Measurements from ENCODE around the gene UBE2R2. TPM values are rescaled to one million over a fixed set of nuclear protein-coding genes. Genes with fewer than 3 reads are reported as not detected.
"Not testable (repeated sequence)": the region's sequence is repeated elsewhere in the genome, so short reads cannot be mapped to it uniquely, and the experiment has no call there.

UBE2R2 gene
- total and polyA plus RNA-seq, 2 experiments from 2014 or later = 39.8 to 41.4 TPM

DNA sequence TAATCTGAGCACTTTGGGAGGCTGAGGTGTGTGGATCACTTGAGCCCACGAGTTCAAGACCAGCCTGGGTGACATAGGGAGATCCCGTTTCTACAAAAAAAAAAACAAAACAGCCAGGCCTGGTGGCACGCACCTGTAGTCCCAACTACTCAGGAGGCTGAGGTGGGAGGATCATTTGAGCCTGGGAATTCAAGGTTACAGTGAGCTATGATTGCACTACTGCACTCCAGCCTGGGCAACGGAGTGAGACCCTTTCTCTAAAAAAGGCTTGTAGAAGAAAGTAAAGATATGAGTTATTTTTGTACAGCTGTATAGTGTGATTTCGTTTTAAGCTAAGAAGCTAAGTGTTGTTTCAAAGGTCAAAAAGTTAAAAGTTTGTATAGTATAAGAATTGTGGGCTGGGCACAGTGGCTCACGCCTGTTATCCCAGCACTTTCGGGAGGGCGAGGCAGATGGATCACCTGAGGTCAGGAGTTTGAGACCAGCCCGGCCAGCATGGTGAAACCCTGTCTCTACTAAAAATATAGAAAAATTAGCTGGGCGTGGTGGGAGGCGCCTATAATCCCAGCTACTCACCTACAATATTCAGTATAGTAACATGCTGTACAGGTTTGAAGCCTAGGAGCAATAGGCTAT lies 18.8 kb downstream of the UBE2R2 start:
- no peak overlapping the region for H3K4me2 ChIP-seq
- H3K27ac ChIP-seq = peak overlapping the region; percentile 40
- H3K9me2 ChIP-seq (replicated peaks; ENCODE audit: insufficient read depth) = no peaks in the 10 kb centered on the region
- H3K27me3 ChIP-seq = no peaks in the 10 kb centered on the region
- H3K79me2 ChIP-seq = peaks cover 100% of the 10 kb centered on the region
- H3K36me3 ChIP-seq (replicated peaks; ENCODE audit: insufficient read depth, low read depth) = no peaks in the 10 kb centered on the region
- no peak for DNase-seq (ENCODE audit: low spot score)
- H3K4me1 ChIP-seq (ENCODE audit: insufficient read depth) = no peaks in the 10 kb centered on the region
- H4K20me1 ChIP-seq (ENCODE audit: insufficient read depth, poor library complexity, severe bottlenecking) = peaks cover 100% of the 10 kb centered on the region
- no peak for TF ChIP-seq EZH2 (IDR thresholded peaks at IDR 0.05; ENCODE audit: borderline replicate concordance)
- TF ChIP-seq EZH2phosphoT487 (IDR thresholded peaks at IDR 0.05; ENCODE audit: low read depth, severe bottlenecking, unreplicated experiment) = no peak
- TF ChIP-seq CTCF (IDR thresholded peaks at IDR 0.05; ENCODE audit: poor library complexity) = no peak
- no peak overlapping the region for H2AFZ ChIP-seq
- no peak overlapping the region for H3K4me3 ChIP-seq
- 95% methylated on average over 11 of the region's 11 CpGs for WGBS (ENCODE audit: low lambda C conversion rate, missing lambda C conversion rate)
- H3K9me3 ChIP-seq (ENCODE audit: low read depth) = no peaks in the 10 kb centered on the region

GRCh38 chr9:33836261-33836660 lies 19.3 kb downstream of the UBE2R2 start:
- not testable (repeated sequence) for H3K4me1 ChIP-seq (ENCODE audit: insufficient read depth); H3K9me2 ChIP-seq (replicated peaks; ENCODE audit: insufficient read depth); H3K27me3 ChIP-seq; H3K4me3 ChIP-seq; H3K36me3 ChIP-seq (replicated peaks; ENCODE audit: insufficient read depth, low read depth); DNase-seq (ENCODE audit: low spot score); H2AFZ ChIP-seq; H3K4me2 ChIP-seq; H3K9me3 ChIP-seq (ENCODE audit: low read depth)
- peaks cover 100% of the 10 kb centered on the region for H4K20me1 ChIP-seq (ENCODE audit: insufficient read depth, poor library complexity, severe bottlenecking)
- peak overlapping the region; percentile 40 for H3K27ac ChIP-seq
- H3K79me2 ChIP-seq = peaks cover 100% of the 10 kb centered on the region
- 95% methylated on average over 2 of the region's 2 CpGs for WGBS (ENCODE audit: low lambda C conversion rate, missing lambda C conversion rate)

DNA sequence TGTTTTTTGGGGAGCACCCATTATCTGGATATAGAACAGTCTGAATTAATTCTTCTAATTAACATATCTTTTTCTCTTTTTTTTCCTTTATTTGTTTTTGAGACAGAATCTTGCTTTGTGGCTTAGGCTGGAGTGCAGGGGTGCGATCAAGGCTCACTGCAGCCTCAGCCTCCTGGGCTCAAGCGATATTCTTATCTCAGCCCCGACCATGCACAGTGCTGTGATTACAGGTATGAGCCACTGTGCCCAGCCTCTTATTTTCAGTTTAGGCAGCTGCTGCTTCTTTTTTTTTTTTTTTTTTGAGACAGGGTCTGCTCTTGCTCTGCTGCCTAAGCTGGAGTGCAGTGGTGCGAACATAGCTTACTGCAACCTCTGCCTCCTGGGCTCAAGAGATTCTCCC lies 20.2 kb downstream of the UBE2R2 start:
- H4K20me1 ChIP-seq (ENCODE audit: insufficient read depth, poor library complexity, severe bottlenecking) = peaks cover 100% of the 10 kb centered on the region
- no peaks in the 10 kb centered on the region for H3K4me1 ChIP-seq (ENCODE audit: insufficient read depth)
- TF ChIP-seq EZH2phosphoT487 (IDR thresholded peaks at IDR 0.05; ENCODE audit: low read depth, severe bottlenecking, unreplicated experiment) = no peak
- no peak for TF ChIP-seq CTCF (IDR thresholded peaks at IDR 0.05; ENCODE audit: poor library complexity)
- TF ChIP-seq EZH2 (IDR thresholded peaks at IDR 0.05; ENCODE audit: borderline replicate concordance) = no peak
- H3K27me3 ChIP-seq = no peaks in the 10 kb centered on the region
- WGBS (ENCODE audit: low lambda C conversion rate, missing lambda C conversion rate) = 69% methylated on average over 4 of the region's 4 CpGs
- no peaks in the 10 kb centered on the region for H3K36me3 ChIP-seq (replicated peaks; ENCODE audit: insufficient read depth, low read depth)
- no peak overlapping the region for H2AFZ ChIP-seq
- H3K9me2 ChIP-seq (replicated peaks; ENCODE audit: insufficient read depth) = no peaks in the 10 kb centered on the region
- peaks cover 100% of the 10 kb centered on the region for H3K79me2 ChIP-seq
- DNase-seq (ENCODE audit: low spot score) = no peak
- H3K27ac ChIP-seq = no peak overlapping the region
- no peak overlapping the region for H3K4me3 ChIP-seq
- H3K4me2 ChIP-seq = no peak overlapping the region
- no peaks in the 10 kb centered on the region for H3K9me3 ChIP-seq (ENCODE audit: low read depth)

GRCh38 chr9:33840381-33840780 lies 23.4 kb downstream of the UBE2R2 start:
- H3K27ac ChIP-seq = no peak overlapping the region
- H3K36me3 ChIP-seq (replicated peaks; ENCODE audit: insufficient read depth, low read depth) = no peaks in the 10 kb centered on the region
- TF ChIP-seq EZH2 (IDR thresholded peaks at IDR 0.05; ENCODE audit: borderline replicate concordance) = no peak
- TF ChIP-seq CTCF (IDR thresholded peaks at IDR 0.05; ENCODE audit: poor library complexity) = no peak
- no peak for TF ChIP-seq EZH2phosphoT487 (IDR thresholded peaks at IDR 0.05; ENCODE audit: low read depth, severe bottlenecking, unreplicated experiment)
- H3K9me2 ChIP-seq (replicated peaks; ENCODE audit: insufficient read depth) = no peaks in the 10 kb centered on the region
- H4K20me1 ChIP-seq (ENCODE audit: insufficient read depth, poor library complexity, severe bottlenecking) = peaks cover 100% of the 10 kb centered on the region
- 91% methylated on average over 2 of the region's 2 CpGs for WGBS (ENCODE audit: low lambda C conversion rate, missing lambda C conversion rate)
- H3K4me3 ChIP-seq = no peak overlapping the region
- H2AFZ ChIP-seq = no peak overlapping the region
- H3K4me2 ChIP-seq = no peak overlapping the region
- peaks cover 100% of the 10 kb centered on the region for H3K79me2 ChIP-seq
- no peaks in the 10 kb centered on the region for H3K9me3 ChIP-seq (ENCODE audit: low read depth)
- no peaks in the 10 kb centered on the region for H3K27me3 ChIP-seq
- H3K4me1 ChIP-seq (ENCODE audit: insufficient read depth) = no peaks in the 10 kb centered on the region
- DNase-seq (ENCODE audit: low spot score) = no peak

Data from hepatocyte (in vitro differentiated cells).